Liver (tissue), 9 donors: Measurements from ENCODE around the gene LAMB4. TPM values are rescaled to one million over a fixed set of nuclear protein-coding genes. Genes with fewer than 3 reads are reported as not detected.
A peak's percentile ranks its signal among the peaks of the same experiment; 100 is the strongest.

Source experiments
- DNase-seq: peaks from one replicate; pipeline ENCODE4 v3.0.0-alpha.2; 2017; ENCODE audit warnings: low spot score
- H3K27ac ChIP-seq, 2 donors: one replicate each; pipeline ENCODE4 v1.7.0; 2013; ENCODE audit warnings: inconsistent platforms in 2 of 2, low read length in 2 of 2, control low read depth in 1 of 2, low read depth in 1 of 2, mild to moderate bottlenecking in 1 of 2
- H3K27me3 ChIP-seq, 4 donors: one replicate each; pipeline versions ENCODE4 v1.6.1 to v1.7.0; 2013; ENCODE audit warnings: low read length in 3 of 4, inconsistent platforms in 1 of 4, mild to moderate bottlenecking in 1 of 4, moderate library complexity in 1 of 4; ENCODE audit not compliant: control insufficient read depth in 4 of 4, insufficient read depth in 4 of 4
- H3K36me3 ChIP-seq, 4 donors: one replicate each; pipeline versions ENCODE4 v1.6.1 to v1.7.0; 2013; ENCODE audit warnings: low read length in 3 of 4, mild to moderate bottlenecking in 3 of 4, low read depth in 1 of 4, moderate library complexity in 1 of 4; ENCODE audit not compliant: control insufficient read depth in 4 of 4, insufficient read depth in 3 of 4
- H3K4me1 ChIP-seq, 4 donors: one replicate each; pipeline versions ENCODE4 v1.6.1 to v1.7.0; 2013; ENCODE audit warnings: low read length in 3 of 4, mild to moderate bottlenecking in 3 of 4, moderate library complexity in 1 of 4; ENCODE audit not compliant: control insufficient read depth in 4 of 4, insufficient read depth in 4 of 4
- H3K4me3 ChIP-seq, 3 donors: one replicate each; pipeline versions ENCODE4 v1.6.1 to v1.7.0; 2013; ENCODE audit warnings: low read length in 3 of 3, control low read depth in 1 of 3, low read depth in 1 of 3, mild to moderate bottlenecking in 1 of 3
- H3K9ac ChIP-seq, 2 donors: one replicate each; pipeline ENCODE4 v1.7.0; 2013; ENCODE audit warnings: low read length in 2 of 2, mild to moderate bottlenecking in 2 of 2, moderate library complexity in 2 of 2, control low read depth in 1 of 2, low read depth in 1 of 2
- H3K9me3 ChIP-seq, 4 donors: one replicate each; pipeline versions ENCODE4 v1.6.1 to v1.7.0; 2013; ENCODE audit warnings: low read length in 3 of 4; ENCODE audit not compliant: control insufficient read depth in 4 of 4
- ATF3 ChIP-seq: IDR thresholded peaks from 2 replicates; pipeline ENCODE4 v1.6.1; 2016; ENCODE audit warnings: antibody characterized with exemption
- FOXA1 ChIP-seq: IDR thresholded peaks from 2 replicates; pipeline ENCODE4 v1.6.1; 2016; ENCODE audit warnings: antibody characterized with exemption
- FOXA2 ChIP-seq: IDR thresholded peaks from 2 replicates; pipeline ENCODE4 v1.6.1; 2016; ENCODE audit warnings: antibody characterized with exemption
- GABPA ChIP-seq, 2 donors: IDR thresholded peaks in 1 of 2; conservative IDR thresholded peaks in 1 of 2; 2 replicates each; pipeline ENCODE4 v1.6.1; 2016; ENCODE audit warnings: antibody characterized with exemption in 2 of 2, mild to moderate bottlenecking in 1 of 2, moderate library complexity in 1 of 2
- HNF4G ChIP-seq: IDR thresholded peaks from 2 replicates; pipeline ENCODE4 v1.6.1; 2016; ENCODE audit warnings: antibody characterized with exemption
- NR2F2 ChIP-seq: IDR thresholded peaks from 2 replicates; pipeline ENCODE4 v1.6.1; 2016; ENCODE audit warnings: antibody characterized with exemption
- SP1 ChIP-seq: IDR thresholded peaks from 2 replicates; pipeline ENCODE4 v1.6.1; 2018; ENCODE audit warnings: antibody characterized with exemption, mild to moderate bottlenecking
- TAF1 ChIP-seq: conservative IDR thresholded peaks from 2 replicates; pipeline ENCODE4 v1.6.1; 2016; ENCODE audit warnings: antibody characterized with exemption, mild to moderate bottlenecking
- YY1 ChIP-seq: IDR thresholded peaks from 2 replicates; pipeline ENCODE4 v1.6.1; 2016; ENCODE audit warnings: antibody characterized with exemption, mild to moderate bottlenecking
- WGBS: extraction: QIAGEN DNeasy Blood & Tissue Kit; methylation state at CpG from one replicate; pipeline ENCODE4 v1.1.7; 2013; 5-methylcytosine and 5-hydroxymethylcytosine counted together
- polyA plus RNA-seq, 2 donors: library from polyadenylated mRNA; stranded (reverse) in 1 of 2; unstranded in 1 of 2; fragments of 200-250 nt in 1 of 2; fragments of >200 nt in 1 of 2; fragmentation: Nextera tagmentation in 1 of 2; extraction: Ambion mirVana in 1 of 2; gene quantifications; one replicate each; pipeline versions ENCODE4 v1.2.1 to v1.2.3, GENCODE V29; 2013 to 2015
- total RNA-seq, 2 donors: library from RNA; depleted of rRNA; stranded (reverse); fragments of >200 nt; gene quantifications; one replicate each; pipeline ENCODE4 v1.2.3, GENCODE V29; 2014
- TF ChIP-seq, protein P1 (sequence below): IDR thresholded peaks from 2 replicates; pipeline ENCODE4 v1.6.1; 2016; ENCODE audit warnings: antibody characterized with exemption, mild to moderate bottlenecking
- donor health status: healthy.
- donor health status: healthy.
- donor health status: healthy.
- donor health status: healthy.
- donor health status: healthy.

The LAMB4 gene
- total and polyA plus RNA-seq, 4 donors, result under 0.01 to 0.03 TPM; not detected in 2

GRCh38 chr7:108003599-108003935 lies 126.6 kb downstream of the LAMB4 start:
- TF ChIP-seq HNF4G, result no peak
- TF ChIP-seq YY1, result no peak
- TF ChIP-seq FOXA1, result no peak
- no peak for TF ChIP-seq TAF1
- TF ChIP-seq SP1, result no peak
- no peak for TF ChIP-seq FOXA2
- no peak overlapping the region for H3K9ac ChIP-seq
- H3K27ac ChIP-seq, result no peak overlapping the region
- 30% methylated on average over 15 of the region's 15 CpGs for WGBS
- no peaks in the 10 kb centered on the region for H3K27me3 ChIP-seq
- H3K4me3 ChIP-seq, result peak overlapping the region in 2 of 3 donors; percentile 55 to 72
- no peak for DNase-seq
- H3K4me1 ChIP-seq, result peaks cover 3 to 36% (median 33%) of the 10 kb centered on the region in 4 donors
- no peaks in the 10 kb centered on the region for H3K9me3 ChIP-seq
- H3K36me3 ChIP-seq, result no peaks in the 10 kb centered on the region

DNA sequence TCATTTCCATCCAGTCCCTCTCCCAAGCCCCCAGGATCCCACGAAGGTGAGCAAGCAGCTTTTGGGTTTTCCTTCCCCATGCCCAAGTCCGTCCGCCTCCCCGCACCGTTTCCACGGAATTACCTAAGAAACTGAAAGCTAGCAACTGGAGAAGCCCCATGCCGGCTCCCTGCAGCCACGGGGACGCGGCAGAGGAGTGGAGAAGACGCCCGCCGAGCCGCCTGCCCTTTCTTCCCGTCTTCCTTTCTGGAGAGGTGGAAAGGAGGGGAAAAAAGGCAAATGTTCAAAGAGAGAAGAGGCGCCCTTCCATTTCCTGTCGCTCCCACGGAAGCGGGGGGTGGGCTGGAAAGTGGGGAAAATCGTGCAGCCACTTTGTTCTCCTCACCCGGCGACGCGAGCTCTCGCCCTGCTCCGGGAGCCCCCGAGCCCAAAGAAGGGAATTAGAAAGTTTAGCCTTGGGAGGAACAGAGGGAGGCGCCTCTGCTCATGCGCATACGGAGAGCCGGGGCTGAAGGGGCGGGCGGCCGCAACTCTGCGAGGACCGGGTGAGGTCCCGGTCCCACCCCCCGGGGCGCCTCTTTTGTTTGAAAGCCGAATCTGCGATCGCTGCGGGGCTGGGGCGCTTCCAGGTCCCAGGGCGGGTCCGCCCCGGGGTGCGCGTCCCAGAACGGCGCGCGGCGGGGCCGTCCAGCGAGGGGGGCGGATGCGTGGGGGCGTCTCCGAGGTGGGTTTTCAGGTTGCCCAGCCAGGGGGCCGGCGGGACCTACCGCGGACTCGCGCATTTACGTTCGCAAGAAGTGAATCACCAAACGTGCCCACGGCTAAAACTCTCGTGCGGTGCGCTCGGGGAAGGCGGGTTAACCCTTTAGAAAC lies 127.2 kb downstream of the LAMB4 start, which contains the start of gene LAMB1:
LAMB1 (minus strand) TSS at position 436 of the 873 bp plus-strand sequence; CDS start at position 160, 276 bp downstream.
- H3K36me3 ChIP-seq, result no peaks in the 10 kb centered on the region
- H3K9ac ChIP-seq, result no peak within 1 kb of the TSS
- H3K4me3 ChIP-seq, result peak within 1 kb of the TSS; percentile 51 to 72 (median 55)
- peaks cover 0 to under 1% (median 0%) of the 10 kb centered on the region in 4 donors for H3K27me3 ChIP-seq
- 2% methylated on average over 75 of the region's 75 CpGs for WGBS
- peak within 1 kb of the TSS; percentile 23 to 39 for H3K27ac ChIP-seq
- no peaks in the 10 kb centered on the region for H3K9me3 ChIP-seq
- no peak for TF ChIP-seq SP1
- TF ChIP-seq YY1, result no peak
- no peak for TF ChIP-seq FOXA2
- TF ChIP-seq, protein P1, sequence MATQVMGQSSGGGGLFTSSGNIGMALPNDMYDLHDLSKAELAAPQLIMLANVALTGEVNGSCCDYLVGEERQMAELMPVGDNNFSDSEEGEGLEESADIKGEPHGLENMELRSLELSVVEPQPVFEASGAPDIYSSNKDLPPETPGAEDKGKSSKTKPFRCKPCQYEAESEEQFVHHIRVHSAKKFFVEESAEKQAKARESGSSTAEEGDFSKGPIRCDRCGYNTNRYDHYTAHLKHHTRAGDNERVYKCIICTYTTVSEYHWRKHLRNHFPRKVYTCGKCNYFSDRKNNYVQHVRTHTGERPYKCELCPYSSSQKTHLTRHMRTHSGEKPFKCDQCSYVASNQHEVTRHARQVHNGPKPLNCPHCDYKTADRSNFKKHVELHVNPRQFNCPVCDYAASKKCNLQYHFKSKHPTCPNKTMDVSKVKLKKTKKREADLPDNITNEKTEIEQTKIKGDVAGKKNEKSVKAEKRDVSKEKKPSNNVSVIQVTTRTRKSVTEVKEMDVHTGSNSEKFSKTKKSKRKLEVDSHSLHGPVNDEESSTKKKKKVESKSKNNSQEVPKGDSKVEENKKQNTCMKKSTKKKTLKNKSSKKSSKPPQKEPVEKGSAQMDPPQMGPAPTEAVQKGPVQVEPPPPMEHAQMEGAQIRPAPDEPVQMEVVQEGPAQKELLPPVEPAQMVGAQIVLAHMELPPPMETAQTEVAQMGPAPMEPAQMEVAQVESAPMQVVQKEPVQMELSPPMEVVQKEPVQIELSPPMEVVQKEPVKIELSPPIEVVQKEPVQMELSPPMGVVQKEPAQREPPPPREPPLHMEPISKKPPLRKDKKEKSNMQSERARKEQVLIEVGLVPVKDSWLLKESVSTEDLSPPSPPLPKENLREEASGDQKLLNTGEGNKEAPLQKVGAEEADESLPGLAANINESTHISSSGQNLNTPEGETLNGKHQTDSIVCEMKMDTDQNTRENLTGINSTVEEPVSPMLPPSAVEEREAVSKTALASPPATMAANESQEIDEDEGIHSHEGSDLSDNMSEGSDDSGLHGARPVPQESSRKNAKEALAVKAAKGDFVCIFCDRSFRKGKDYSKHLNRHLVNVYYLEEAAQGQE, result no peak
- TF ChIP-seq GABPA (IDR thresholded peaks at IDR 0.05 in 1 of 2, conservative IDR thresholded peaks at IDR 0.05 in 1 of 2), result no peak
- TF ChIP-seq FOXA1, result no peak
- peak; percentile 65 for DNase-seq
- H3K4me1 ChIP-seq, result peaks cover 3 to 36% (median 33%) of the 10 kb centered on the region in 4 donors

DNA sequence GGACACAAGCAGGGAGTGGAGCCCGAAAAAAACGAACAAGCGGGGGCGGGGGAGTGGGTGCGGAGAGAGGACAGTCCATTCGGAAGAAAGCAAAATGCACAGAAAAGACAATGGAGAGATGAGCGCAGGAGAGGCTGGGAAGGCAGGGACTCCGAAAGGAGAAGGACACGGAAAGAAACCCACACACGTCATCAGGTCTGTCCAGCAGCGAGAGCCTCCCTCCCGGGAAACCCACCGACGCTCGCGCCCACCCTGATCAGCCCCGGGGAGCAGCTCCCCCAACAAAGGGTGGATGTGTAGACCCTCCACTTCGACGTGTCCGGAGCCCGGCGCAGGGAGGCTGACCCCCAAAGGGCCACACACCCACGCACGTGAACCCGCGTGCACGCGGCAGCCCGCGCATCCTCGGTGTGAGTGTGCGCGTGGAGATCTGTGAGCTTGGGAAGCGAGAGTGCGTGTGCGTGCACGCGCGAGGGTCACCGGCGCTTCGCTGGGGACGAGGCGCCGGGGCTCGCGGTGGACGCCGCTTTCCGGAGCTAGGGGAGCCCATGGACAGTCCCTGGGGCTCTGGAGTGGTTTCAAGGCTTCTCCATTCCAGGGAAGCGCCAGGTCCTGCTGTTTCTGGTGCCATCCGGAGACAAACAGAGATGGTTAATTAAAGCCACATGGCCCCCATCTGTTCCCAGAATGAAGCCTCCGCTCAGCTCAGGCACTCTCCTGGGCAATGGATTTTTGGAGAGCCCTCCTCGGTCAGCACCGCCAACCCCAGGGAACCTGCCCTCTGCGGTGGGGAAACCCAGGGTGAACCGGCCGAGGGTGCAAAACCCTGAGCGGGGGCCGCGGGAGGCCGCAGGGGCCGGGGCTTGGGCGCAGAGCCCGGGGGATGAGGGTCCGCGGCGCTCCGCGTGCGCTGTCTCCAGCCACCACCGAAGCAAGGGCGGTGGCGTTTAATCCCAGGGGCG lies 128.1 kb downstream of the LAMB4 start:
- Histone ChIP-seq H3K27me3 (peaks cover 0 to 2% (median 0%) of the 10 kb centered on the region in 4 donors), H3K36me3 (no peaks in the 10 kb centered on the region), H3K4me1 (peaks cover 3 to 36% (median 33%) of the 10 kb centered on the region in 4 donors), H3K4me3 (peak overlapping the region; percentile 51 to 72 (median 55)), H3K9me3 (no peaks in the 10 kb centered on the region), H3K27ac (peak overlapping the region; percentile 23 to 28), H3K9ac (no peak overlapping the region)
- 3% methylated on average over 75 of the region's 75 CpGs for WGBS
- TF ChIP-seq ATF3 (no peak), FOXA2 (no peak), NR2F2 (no peak)
- DNase-seq, result no peak
